Stimulated activated CD8-positive, alpha-beta memory T cell treated with anti-CD3 and anti-CD28 coated beads, Interleukin-7, amount 100 ng/mL, for 1 hour (primary cell): ENCODE data around the gene ITGA7.

Experiments used
- DNase-seq, 2 donors: peaks; one replicate each; pipeline ENCODE4 v3.0.0-alpha.2; 2020; ENCODE audit warnings: low read depth in 2 of 2

ITGA7 gene

GRCh38 chr12:55736076-55736475 lies 28.4 kb upstream of the ITGA7 start:
- DNase-seq: no peak

- no peak for DNase-seq
Measured at GRCh38 chr12:55734595-55734994, 26.9 kb upstream of the ITGA7 start.

DNA sequence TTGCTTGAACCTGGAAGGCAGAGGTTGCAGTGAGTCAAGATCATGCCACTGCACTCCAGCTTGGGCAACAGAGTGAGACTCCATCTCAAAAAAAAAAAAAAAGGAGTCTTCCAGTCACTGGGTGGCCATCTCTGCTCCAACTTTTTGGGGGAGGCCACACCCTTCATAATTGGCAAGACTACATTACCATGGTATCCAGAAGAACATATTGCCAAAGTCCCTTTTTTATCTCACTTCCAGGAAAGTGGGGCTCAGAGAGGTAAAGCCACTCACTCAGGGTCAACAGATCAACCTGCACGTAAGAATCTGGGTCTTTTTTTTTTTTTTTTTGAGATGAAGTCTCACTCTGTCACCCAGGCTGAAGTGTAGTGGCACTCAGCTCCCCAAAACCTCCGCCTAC lies 26.2 kb upstream of the ITGA7 start:
- DNase-seq: no peak

GRCh38 chr12:55733021-55733555 lies 25.4 kb upstream of the ITGA7 start:
- DNase-seq: no peak

- no peak for DNase-seq
Measured at GRCh38 chr12:55732288-55732687, 24.6 kb upstream of the ITGA7 start.

DNA sequence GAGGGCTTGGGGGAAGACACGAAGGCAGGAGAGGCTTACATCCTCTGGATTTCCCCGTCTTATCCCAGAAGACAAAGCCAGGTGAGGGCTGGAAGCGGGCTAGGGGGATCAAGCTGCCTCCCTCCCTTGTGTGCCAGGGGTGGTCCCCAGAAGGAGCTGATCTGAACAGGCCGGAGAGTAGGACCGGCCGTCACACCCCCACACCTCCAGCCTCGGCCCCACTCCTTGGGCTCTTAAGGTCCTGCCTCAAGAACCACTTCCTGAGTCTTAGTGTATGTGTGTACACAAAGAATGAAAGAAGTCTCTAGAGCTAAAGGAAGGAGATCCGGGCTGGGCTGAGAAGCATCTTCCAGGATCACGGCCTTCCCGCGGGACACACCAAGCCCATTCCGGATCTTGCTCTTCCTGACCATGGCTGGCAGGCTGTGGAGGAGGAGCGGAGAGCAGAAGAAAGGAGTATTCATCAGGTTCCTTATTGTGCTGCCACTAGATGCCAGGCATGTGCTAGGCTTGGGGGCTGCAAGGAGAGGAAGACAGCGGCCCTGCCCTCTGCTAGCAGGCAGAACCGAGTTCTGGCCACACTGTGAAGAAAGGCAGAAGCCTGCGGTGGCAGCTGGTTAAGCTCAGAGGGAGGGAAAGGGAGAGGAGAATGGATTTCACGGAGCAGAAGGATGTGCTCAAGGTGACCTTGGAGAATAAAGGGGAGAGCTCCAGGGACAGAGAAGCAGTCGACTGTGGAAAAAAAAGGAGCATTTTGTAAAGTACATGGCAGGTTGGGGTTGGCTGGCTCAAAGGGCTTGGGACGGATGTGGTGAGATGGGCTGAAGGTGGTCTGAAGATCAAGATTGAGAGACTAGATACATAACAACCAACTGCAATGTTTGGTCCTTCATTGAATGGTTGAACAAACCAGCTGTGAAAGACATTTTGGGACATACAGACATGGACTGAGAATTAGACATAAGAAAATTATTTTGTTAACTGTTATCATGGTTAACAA lies 22.4 kb upstream of the ITGA7 start:
- DNase-seq: no peak

GRCh38 chr12:55728939-55729818 lies 21.5 kb upstream of the ITGA7 start, which contains the start of gene CD63:
CD63 (minus strand) TSS chr12:55729009; CDS start chr12:55728341, 668 bp downstream.
- peak in 1 of 2 donors; percentile 34 for DNase-seq

DNA sequence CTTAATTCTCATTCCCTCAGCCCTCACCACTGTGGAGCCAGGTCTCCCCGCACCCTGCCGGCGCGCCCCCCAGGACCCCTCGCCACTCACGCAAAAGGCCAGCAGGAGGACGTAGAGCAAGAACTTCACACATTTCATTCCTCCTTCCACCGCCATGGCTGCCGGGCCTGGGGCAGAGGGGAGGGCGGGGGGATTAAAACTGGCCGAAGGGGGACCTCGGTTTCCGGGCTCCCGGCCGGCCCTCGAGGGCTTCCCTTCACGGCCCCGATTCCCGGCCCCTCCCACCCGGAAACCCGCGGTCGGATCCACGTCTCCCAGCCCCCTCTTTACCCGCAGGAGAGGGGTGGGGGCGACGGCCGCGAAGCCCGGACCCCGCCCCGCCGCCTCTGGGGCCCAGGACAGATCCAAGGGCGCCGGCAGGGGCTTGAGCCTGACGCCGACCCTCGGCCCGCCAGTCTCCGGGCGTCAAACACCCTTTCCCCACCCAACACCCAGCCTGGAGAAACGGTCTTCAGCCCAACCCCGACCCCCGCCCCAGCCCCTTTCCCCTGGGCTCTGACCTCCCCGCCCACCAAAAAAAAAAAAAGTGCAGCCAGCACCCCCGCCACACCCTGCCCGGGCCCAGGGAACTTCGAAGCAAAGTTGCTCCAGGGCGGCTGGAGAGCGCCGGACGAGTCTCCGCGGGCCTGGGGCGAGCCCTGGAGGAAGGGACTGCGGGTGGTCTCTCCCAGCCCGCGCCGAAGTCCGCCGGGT lies 20.7 kb upstream of the ITGA7 start:
- no peak for DNase-seq

DNA sequence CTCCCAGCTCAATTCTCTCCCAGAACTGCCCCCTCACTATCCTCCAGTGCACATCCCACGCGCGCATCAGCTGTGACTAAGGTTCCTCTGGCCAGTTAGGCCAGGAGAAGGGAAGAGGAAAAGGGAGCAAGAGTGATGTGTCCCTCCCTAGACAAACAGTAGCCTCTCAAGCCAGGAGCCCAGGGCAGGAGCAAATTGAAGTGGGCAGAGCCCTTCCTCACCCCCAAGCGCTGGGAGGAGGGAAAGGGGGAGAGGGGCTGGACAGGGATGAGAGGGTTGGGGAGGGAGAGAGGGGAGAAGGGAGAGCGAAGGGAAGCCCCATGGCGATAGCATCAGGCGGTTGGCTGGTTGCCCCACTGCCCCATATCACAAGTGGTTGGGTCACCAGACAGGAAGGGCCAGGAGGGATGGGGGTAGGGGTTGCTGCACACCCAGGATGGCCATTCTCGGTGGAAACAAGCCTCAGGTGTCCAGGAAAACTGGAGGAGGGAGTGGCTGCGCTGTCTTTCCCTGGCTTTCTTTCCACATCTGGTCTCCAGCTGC lies 20.0 kb upstream of the ITGA7 start:
- no peak for DNase-seq

- no peak for DNase-seq
Measured at GRCh38 chr12:55726971-55727370, 19.3 kb upstream of the ITGA7 start.

- no peak for DNase-seq
Measured at GRCh38 chr12:55725556-55725955, 17.9 kb upstream of the ITGA7 start.

DNA sequence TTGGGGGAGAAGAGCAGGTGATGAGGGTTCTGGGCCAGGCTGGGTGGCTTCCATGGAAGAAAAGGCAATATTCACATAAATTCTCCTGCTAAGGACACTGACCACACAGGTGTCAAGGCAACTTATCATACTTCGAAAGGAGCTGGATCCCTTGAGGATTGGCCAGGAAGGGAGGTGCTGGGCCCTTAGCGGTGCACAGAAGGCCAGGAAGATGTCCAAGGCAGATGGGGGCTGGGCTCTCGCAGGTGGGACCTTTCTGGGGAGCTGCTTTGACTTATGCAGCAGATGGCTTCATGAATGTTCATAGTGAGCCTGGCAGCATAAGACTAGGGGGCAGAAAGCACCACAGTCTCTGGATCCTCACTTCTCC lies 17.2 kb upstream of the ITGA7 start:
- no peak for DNase-seq

DNA sequence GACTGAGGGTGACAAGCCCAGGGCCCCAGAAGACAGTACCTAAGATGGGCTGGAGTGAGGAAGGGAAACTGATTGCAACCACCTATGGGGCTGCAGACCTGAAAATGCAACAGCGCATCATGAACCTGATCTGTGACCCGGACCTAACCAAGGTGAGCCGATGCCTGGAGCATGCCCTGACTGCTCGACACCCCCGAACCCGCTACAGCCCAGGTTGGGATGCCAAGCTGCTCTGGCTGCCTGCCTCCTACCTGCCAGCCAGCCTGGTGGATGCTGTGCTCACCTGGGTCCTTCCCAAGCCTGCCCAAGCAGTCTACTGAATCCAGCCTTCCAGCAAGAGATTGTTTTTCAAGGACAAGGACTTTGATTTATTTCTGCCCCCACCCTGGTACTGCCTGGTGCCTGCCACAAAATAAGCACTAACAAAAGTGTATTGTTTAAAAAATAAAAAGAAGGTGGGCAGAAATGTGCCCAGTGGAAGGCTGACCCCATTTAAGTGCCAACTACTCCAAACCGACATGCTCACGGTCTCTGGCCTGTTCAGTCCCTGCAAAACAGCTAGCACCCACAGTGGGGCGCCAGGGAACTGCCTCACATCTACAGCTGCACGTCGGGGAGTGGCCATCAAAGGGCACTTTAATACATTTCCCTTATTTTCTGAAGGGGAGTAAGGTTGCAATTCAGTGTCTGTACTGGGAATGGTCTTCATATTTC lies 16.7 kb upstream of the ITGA7 start:
- peak; percentile 22 to 47 for DNase-seq

- no peak for DNase-seq
Measured at GRCh38 chr12:55723516-55724225, 16.0 kb upstream of the ITGA7 start.

DNA sequence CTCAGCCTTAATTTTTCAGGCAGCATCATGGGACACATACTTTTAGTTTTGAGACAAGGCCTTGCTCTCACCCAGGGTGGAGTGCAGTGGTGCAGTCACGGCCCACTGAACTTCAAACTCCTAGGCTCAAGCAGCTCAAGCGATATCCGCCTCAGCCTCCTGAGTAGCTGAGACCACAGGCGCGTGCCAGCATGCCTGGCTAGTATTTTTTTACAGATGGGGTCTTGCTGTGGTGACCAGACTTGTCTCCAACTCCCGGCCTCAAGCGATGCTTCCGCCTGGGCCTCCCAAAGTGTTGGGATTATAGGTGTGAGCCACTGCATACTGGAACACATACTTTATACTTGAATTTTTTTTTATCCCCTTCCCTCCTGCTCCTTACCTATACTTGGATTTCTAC lies 15.2 kb upstream of the ITGA7 start:
- DNase-seq: no peak

DNA sequence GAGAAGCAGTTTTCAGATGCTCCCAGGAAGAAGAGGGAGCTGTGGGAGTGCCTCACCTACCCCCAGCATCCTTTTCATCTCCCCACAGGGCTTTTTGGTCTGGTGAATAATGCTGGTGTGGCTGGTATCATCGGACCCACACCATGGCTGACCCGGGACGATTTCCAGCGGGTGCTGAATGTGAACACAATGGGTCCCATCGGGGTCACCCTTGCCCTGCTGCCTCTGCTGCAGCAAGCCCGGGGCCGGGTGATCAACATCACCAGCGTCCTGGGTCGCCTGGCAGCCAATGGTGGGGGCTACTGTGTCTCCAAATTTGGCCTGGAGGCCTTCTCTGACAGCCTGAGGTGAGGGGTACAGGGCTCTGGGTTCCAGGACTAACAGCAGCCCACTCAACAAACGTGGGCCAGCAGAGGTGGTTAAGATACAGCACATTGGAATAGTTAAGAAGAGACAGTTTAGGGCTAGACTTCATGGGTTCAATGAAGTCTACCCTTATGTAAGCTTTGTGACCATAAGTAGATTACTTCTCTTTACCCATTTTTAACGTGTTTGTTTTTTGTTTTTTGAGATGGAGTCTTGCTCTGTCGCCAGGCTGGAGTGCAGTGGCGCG lies 14.0 kb upstream of the ITGA7 start:
- DNase-seq: no peak

GRCh38 chr12:55720894-55721444 lies 13.3 kb upstream of the ITGA7 start:
- DNase-seq: no peak

DNA sequence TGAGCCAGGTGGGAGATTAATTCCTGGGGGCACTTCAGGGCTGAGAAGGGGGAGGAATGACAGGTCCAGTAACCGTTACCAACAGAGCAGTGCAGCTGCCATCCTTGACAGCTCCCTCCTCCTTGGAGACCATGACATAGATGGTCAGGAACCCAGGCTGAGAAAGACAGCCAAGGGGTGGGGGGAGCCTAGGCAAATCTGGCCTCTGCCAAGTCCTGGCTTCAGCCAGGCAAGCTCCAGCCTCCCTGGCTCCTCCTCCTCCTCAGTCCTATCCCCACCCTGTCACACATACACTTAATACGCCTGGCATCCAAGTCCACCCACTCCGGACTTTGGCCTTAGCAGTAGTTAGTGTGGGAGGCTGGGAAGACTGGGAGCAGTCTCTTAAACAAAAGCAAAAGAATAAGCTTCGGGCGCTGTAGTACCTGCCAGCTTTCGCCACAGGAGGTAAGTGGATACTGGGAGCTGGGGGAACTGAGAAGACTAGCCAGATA lies 12.4 kb upstream of the ITGA7 start, which contains the start of gene RDH5:
Gene RDH5, plus strand, starts transcription at position 323 of the 494 bp plus-strand sequence. CDS start 792 bp downstream, outside the sequence.
- DNase-seq: no peak

- DNase-seq: no peak
Measured at GRCh38 chr12:55719371-55719770, 11.7 kb upstream of the ITGA7 start.
